NCI-H446 (cell line): Measurements from ENCODE around the gene PCIF1.
A peak's percentile ranks its signal among the peaks of the same experiment; 100 is the strongest.
"Not testable (repeated sequence)": the region's sequence is repeated elsewhere in the genome, so short reads cannot be mapped to it uniquely, and the experiment has no call there.

ENCODE experiments used
- DNase-seq, 2 experiments: peaks; one replicate each; lab custom pipeline; 2025; lab: John Stamatoyannopoulos, UW

The PCIF1 gene

GRCh38 chr20:45924391-45925261 lies 9.9 kb upstream of the PCIF1 start:
- peak in 1 of 2 experiments; percentile 41 for DNase-seq

GRCh38 chr20:45925821-45926506 lies 8.5 kb upstream of the PCIF1 start:
- no peak for DNase-seq

- DNase-seq, result no peak
Observed at GRCh38 chr20:45926731-45927070, 7.8 kb upstream of the PCIF1 start.

- no peak for DNase-seq
Observed at GRCh38 chr20:45927071-45927878, 7.2 kb upstream of the PCIF1 start.

GRCh38 chr20:45931680-45932079 lies 2.8 kb upstream of the PCIF1 start:
- DNase-seq, result not testable (repeated sequence)

GRCh38 chr20:45933266-45934045 lies 1.0 kb upstream of the PCIF1 start:
- DNase-seq, result peak; percentile 78 to 80

GRCh38 chr20:45934046-45934585 lies 367 bp upstream of the PCIF1 start:
- peak; percentile 83 to 87 for DNase-seq

- DNase-seq, result no peak
Observed at GRCh38 chr20:45935416-45936046, 1.0 kb downstream of the PCIF1 start.

- DNase-seq, result no peak
Observed at GRCh38 chr20:45937765-45938164, 3.3 kb downstream of the PCIF1 start.

GRCh38 chr20:45938727-45939438 lies 4.4 kb downstream of the PCIF1 start:
- no peak for DNase-seq

GRCh38 chr20:45940053-45940452 lies 5.6 kb downstream of the PCIF1 start:
- DNase-seq, result no peak

GRCh38 chr20:45940469-45940868 lies 6.0 kb downstream of the PCIF1 start:
- DNase-seq, result no peak

- DNase-seq, result no peak
Observed at GRCh38 chr20:45943613-45944012, 9.1 kb downstream of the PCIF1 start.

- DNase-seq, result no peak
Observed at GRCh38 chr20:45944151-45944964, 9.9 kb downstream of the PCIF1 start.

- DNase-seq, result no peak
Observed at GRCh38 chr20:45944965-45945677, 10.6 kb downstream of the PCIF1 start.

- DNase-seq, result no peak
Observed at GRCh38 chr20:45945678-45946148, 11.2 kb downstream of the PCIF1 start.

- no peak for DNase-seq
Observed at GRCh38 chr20:45946149-45946970, 11.9 kb downstream of the PCIF1 start.
